Epithelial cell of prostate (primary cell): ENCODE data around the gene VASN.

Source experiments
- DNase-seq: peaks from one replicate; pipeline ENCODE4 v3.0.0-alpha.2; 2011; ENCODE audit warnings: low read depth, low spot score
- H3K27ac ChIP-seq: fragments of 450-650 bp; 2 replicates; pipeline ENCODE4 v1.5.1; 2017; ENCODE audit warnings: mild to moderate bottlenecking

The VASN gene

DNA sequence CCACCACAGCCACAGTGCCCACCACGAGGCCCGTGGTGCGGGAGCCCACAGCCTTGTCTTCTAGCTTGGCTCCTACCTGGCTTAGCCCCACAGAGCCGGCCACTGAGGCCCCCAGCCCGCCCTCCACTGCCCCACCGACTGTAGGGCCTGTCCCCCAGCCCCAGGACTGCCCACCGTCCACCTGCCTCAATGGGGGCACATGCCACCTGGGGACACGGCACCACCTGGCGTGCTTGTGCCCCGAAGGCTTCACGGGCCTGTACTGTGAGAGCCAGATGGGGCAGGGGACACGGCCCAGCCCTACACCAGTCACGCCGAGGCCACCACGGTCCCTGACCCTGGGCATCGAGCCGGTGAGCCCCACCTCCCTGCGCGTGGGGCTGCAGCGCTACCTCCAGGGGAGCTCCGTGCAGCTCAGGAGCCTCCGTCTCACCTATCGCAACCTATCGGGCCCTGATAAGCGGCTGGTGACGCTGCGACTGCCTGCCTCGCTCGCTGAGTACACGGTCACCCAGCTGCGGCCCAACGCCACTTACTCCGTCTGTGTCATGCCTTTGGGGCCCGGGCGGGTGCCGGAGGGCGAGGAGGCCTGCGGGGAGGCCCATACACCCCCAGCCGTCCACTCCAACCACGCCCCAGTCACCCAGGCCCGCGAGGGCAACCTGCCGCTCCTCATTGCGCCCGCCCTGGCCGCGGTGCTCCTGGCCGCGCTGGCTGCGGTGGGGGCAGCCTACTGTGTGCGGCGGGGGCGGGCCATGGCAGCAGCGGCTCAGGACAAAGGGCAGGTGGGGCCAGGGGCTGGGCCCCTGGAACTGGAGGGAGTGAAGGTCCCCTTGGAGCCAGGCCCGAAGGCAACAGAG is 10.5 kb downstream of the VASN start:
- no peak overlapping the region for H3K27ac ChIP-seq

GRCh38 chr16:4382795-4383357 is 11.2 kb downstream of the VASN start:
- no peak overlapping the region for H3K27ac ChIP-seq

More for the DNA sequence above, 10.5 kb downstream of the VASN start:
- DNase-seq: no peak

DNA sequence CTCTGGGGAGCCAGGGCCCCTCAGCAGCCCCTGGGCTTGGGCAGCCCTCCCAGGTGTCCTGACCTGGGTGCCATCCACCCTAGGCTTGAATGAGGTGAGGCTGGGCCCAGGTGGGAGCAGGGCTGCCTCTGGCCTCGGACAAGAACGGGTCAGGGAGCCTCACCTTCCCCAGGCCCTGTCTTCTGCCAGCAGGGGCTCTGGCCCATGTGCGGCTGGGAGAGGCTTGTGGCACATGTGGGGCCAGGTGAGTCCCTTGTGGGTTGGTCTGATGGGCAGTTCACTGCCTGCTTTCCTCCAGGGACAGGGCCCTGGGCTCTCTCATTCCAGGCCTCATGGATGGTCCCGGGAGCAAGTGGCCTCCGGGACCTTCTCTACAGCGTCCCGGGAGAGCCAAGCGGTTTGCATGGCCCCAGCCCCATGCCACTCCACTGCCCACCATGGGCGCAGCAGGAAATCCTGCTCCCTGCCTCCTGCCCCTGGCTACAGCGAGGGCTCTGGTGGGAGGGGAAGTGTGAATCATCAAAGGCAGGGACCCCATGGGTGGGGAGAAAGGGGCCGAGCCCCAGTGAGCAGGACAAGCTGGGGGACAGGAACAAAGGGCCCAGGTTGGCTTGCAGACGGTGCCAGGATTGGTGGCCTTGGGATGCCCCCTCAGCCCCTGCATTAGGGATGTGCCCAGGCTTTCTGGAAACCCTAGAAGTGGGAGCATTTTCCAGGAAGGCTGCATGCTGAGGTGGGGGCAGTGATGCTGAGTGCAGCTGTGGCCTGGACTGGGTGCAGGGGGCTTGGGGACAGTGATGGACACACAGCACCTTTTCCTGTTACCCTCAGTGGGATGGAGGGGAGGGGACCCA is 12.2 kb downstream of the VASN start:
- no peak for DNase-seq
- no peak overlapping the region for H3K27ac ChIP-seq

More at GRCh38 chr16:4382795-4383357, 11.2 kb downstream of the VASN start:
- no peak for DNase-seq

GRCh38 chr16:4384509-4384942 is 12.9 kb downstream of the VASN start:
- no peak overlapping the region for H3K27ac ChIP-seq
- DNase-seq: no peak

- DNase-seq: no peak
- no peak overlapping the region for H3K27ac ChIP-seq
These were observed 13.6 kb downstream of the VASN start for GRCh38 chr16:4385066-4385788.

GRCh38 chr16:4385789-4386450 is 14.3 kb downstream of the VASN start:
- no peak overlapping the region for H3K27ac ChIP-seq
- no peak for DNase-seq

DNA sequence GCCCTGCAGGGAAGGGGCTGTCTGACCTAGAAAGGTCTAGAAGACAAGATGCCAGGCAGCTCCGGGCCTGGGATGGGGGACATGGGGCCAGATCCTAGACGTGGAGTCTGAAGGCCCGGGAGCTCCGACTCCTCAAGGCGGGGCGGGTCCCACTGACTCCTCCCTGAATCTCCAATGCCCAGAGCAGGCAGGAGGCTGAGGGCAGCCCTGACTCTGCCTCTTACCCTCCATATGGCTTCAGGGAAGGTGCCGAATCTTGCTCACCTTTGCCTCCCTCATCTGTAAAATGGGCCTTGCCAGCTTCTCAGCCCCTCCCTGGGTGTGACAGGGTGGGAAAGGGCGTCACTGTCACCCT is 14.8 kb downstream of the VASN start:
- DNase-seq: no peak
- no peak overlapping the region for H3K27ac ChIP-seq

DNA sequence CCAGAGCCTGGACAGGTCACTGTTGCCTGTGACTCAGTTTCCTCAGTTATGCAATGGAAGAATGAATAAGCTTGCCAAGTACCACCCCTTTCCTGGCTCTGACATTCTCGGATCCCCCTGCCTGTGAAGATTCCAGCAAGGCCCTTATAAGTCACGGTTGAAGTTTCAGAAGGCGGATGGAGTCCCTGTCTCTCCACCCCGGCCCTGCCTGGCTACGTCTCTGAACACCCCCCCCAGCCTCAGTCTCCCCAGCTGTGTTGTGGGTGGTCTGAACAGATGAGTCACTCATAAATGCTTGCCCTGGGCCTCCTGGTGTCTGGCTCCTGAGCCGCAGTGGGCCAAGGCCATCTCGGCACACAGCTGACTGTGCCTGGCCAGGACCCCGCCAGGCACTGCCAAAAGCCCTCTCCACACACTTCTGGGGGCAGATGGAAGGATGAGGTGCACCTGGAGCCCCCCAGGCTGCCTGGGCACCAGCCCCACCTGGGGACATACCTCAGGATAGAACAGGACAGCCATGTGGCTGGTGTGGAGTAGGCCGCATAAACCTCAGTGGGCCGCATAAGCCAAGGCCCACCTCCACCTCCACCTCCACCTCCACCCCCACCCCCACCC is 15.4 kb downstream of the VASN start:
- no peak overlapping the region for H3K27ac ChIP-seq
- no peak for DNase-seq

DNA sequence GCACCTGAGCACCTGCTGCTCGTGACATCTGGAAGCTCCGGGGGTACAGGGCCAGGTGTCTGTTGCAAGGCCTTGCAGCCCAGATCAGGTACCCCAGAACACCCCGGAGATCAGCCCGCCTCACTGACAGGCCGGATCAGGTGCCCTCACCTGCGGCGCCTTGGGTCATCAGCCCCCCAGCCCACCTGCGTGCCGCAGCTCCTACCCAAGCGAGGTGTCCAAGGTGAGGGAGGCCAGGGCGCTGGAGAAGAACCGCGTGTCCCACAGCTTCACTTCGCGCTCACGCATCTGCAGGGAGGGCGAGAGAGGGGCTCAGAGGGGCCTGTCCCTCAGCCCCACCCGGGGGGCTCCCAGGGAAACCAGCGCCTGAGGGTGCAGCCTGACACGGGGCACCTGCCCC is 16.1 kb downstream of the VASN start:
- H3K27ac ChIP-seq: no peak overlapping the region
- no peak for DNase-seq

GRCh38 chr16:4388271-4389021 is 16.8 kb downstream of the VASN start:
- DNase-seq: no peak
- H3K27ac ChIP-seq: no peak overlapping the region

DNA sequence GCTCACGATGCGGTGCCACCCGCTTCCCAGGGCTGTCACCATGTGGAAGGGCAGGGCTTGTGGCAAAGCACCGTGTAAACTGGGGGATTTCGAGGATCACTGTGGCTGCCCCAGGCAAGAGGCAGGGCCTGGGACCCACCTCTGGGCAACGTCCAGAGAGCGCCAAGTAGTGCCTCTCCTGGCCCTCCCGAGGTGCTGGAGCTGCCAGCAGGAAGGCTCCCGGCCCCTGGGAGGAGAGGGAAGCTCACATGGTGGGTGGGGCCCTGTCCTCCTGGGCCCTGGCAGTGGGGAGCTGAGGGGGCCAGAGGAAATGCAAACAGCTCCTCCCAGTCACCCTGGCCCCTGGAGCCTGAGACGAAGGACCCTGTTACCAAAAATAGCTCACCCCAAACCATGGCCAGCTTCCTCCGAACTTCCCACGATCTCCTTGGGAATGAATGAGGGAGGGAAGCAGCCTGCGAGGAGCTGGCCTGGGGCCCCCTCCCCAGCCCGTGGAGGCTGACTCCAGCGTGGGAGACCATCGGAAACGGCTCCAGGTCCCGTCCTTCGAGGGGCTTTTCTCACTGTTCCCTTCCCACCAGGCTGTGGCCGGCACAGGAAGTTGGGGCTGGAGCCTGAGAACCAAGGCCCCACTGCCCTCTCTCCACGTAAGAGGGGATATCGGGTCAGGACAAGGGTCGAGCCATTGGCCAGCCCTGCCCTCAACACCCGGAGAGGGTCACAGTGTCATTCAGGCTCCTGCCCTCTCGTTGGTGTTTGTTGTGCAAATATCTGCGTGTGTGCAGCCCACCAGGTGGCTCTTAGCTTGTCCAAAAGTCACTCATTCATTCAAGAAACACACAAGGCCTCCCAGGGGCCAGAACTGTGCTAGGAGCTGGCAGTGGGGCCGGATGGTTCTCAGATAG is 17.7 kb downstream of the VASN start:
- no peak for DNase-seq
- H3K27ac ChIP-seq: no peak overlapping the region

GRCh38 chr16:4390266-4391260 is 18.9 kb downstream of the VASN start:
- DNase-seq: no peak
- no peak overlapping the region for H3K27ac ChIP-seq

DNA sequence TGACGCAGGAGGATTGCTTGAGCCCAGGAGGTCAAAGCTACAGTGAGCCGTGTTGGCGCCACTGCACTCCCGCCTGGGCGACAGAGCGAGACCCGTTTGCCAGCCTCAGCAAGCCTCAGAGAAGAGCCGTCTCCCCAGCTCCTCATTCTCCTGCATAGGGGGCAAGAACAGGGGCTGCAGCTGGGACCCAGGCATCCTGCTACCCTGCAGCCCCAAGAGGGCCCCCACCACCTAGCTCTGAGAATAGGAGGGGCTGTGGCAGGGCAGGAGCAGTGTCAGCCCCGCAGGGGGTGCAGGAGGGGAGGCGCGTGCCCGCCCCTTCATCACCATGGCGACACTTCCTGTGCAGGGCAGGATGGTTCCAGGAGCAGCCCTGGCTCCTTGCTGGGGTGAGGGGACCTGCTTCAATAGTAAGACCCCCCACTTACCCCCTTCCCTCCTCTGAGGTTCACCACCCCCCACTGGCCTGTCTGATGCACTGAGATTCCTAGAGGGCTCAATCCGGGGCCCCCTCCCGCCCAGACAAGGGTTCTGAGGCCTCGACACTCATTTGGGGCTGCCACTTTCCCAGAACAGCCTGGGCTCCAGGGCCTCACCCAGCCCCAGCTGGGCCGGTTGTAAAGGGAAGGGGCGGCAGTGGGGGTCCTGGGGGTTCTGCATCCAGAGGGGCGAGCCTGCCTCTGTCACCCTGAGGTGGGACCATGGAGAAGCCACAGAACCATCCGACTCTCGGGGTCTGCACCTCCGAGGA is 20.2 kb downstream of the VASN start:
- no peak for DNase-seq

GRCh38 chr16:4392382-4393239 is 21.0 kb downstream of the VASN start:
- H3K27ac ChIP-seq: peak overlapping the region; percentile 69
- no peak for DNase-seq

More for the DNA sequence above, 20.2 kb downstream of the VASN start:
- H3K27ac ChIP-seq: peak overlapping the region; percentile 69

DNA sequence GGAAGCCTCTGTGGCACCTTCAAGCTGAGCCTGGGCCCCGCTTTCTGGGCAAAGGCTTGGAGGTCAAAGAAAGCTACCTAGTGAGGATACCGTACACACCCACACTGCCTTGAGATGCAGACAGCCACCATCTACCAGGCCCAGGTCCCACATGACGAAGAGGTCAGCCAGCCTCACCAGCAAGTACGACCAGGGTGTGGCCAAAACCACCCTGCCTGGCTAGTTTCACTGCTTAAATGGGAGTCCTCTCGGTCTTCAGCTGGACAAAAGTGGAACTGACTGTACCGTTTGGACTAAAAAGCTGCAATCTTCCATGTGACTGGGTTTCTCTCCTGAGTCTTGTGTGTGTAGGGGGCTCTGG is 21.6 kb downstream of the VASN start:
- peak overlapping the region; percentile 69 for H3K27ac ChIP-seq
- DNase-seq: peak; percentile 36
